Erythroblast (primary cell): ENCODE results near the gene WDFY4.

Source experiments
- GATA1 ChIP-seq: IDR thresholded peaks from 2 replicates; pipeline ENCODE4 v1.6.1; 2011; ENCODE audit warnings: low read depth, mild to moderate bottlenecking, control low read depth, low read length, moderate library complexity
- POLR2A ChIP-seq: IDR thresholded peaks from 2 replicates; pipeline ENCODE4 v1.6.1; 2011; ENCODE audit warnings: mild to moderate bottlenecking, low read length

DNA sequence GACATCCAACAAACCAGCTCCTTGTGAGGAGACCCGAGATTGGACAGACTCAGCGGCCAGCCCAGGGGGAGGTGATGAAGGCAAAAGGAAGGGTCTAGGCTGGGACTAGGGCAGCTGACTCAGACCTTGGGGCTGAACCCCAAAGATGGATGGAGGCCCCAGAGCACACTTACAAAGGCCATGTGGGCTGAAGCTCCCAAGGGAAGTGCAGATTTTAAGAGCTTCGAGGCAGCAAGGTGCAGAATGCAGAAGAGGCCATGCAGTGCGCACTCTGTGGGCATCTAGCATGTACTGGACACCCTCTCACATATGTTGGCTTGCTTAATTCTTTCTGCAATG, 11.8 kb downstream of the WDFY4 start:
- TF ChIP-seq POLR2A (no peak), GATA1 (no peak)
